K562 (cell line): ENCODE results near the gene FUT4. TPM values are rescaled to one million over a fixed set of nuclear protein-coding genes. Genes with fewer than 3 reads are reported as not detected.

Experiments used
- ATAC-seq: fragments of 200-7000 bp; cut with Tn5 transposase; 3 replicates; pipeline ENCODE4 v1.9.1; 2020; ENCODE audit warnings: moderate library complexity
- BruUV-seq: library from RNA; stranded (reverse); fragments of 400-500 nt; replicated peaks from 2 replicates; lab custom pipeline; 2021; lab: Mats Ljungman, UMichigan
- CTCF ChIA-PET: fragments of 300-600 bp; formaldehyde crosslinking; extraction: SDS; loops from one replicate; lab custom pipeline; 2021; ENCODE audit warnings: low intra/inter-chr PET ratio; lab: Yijun Ruan, JAX
- POLR2A ChIA-PET: fragments of 300-600, 350-650 bp; sonication (Branson Sonifier 250); formaldehyde crosslinking; extraction: SDS; loops from one replicate; lab custom pipeline; 2021; ENCODE audit warnings: antibody characterized with exemption, inconsistent platforms; lab: Yijun Ruan, JAX
- DNase-seq, 4 experiments: peaks; one replicate each; pipeline versions ENCODE4 v3.0.0 to v3.0.0-alpha.2; 2011 to 2018; ENCODE audit warnings: low spot score in 3 of 4, mixed read lengths in 3 of 4; ENCODE audit errors: extremely low read depth in 1 of 4
- FAIRE-seq: peaks from 2 replicates; lab custom pipeline; 2011; peaks lifted over from hg19 to GRCh38; lab: Jason Lieb, UNC
- H2AFZ ChIP-seq: 2 replicates; pipeline ENCODE4 v1.6.0; 2011; ENCODE audit warnings: low read depth, low read length, control low read depth, inconsistent platforms
- H3K27ac ChIP-seq: fragments of 200-600 bp; 3 replicates; pipeline ENCODE4 v1.8.0; 2011; ENCODE audit warnings: low read depth, mild to moderate bottlenecking, control low read depth, inconsistent platforms, low read length, moderate library complexity, mixed read lengths; ENCODE audit errors: extremely low read depth
- H3K27me3 ChIP-seq, 2 experiments: fragments of 300-600 bp in 1 of 2; 2 replicates in 1 of 2; 3 replicates in 1 of 2; pipeline versions ENCODE4 v1.6.0 to v1.8.0; 2011; ENCODE audit warnings: inconsistent platforms in 2 of 2, low read length in 2 of 2, mild to moderate bottlenecking in 1 of 2, mixed read lengths in 1 of 2, moderate library complexity in 1 of 2; ENCODE audit not compliant: control insufficient read depth in 2 of 2, insufficient read depth in 2 of 2
- H3K36me3 ChIP-seq: fragments of 300-600 bp; 3 replicates; pipeline ENCODE4 v1.8.0; 2011; ENCODE audit warnings: mild to moderate bottlenecking, low read length, inconsistent platforms; ENCODE audit not compliant: control insufficient read depth, insufficient read depth
- H3K4me1 ChIP-seq, 2 experiments: fragments of 200-600 bp in 1 of 2; replicated peaks in 1 of 2; 2 replicates in 1 of 2; 3 replicates in 1 of 2; pipeline versions ENCODE4 v1.5.1 to v1.8.0; 2011; ENCODE audit warnings: inconsistent platforms in 2 of 2, low read length in 2 of 2, mild to moderate bottlenecking in 1 of 2, mixed read lengths in 1 of 2, moderate library complexity in 1 of 2; ENCODE audit not compliant: control insufficient read depth in 2 of 2, insufficient read depth in 2 of 2
- H3K4me2 ChIP-seq: 2 replicates; pipeline ENCODE4 v1.6.1; 2011; ENCODE audit warnings: low read length, control low read depth, inconsistent platforms, mixed read lengths; ENCODE audit not compliant: insufficient read depth
- H3K4me3 ChIP-seq: fragments of 200-600 bp; sonication (generic), shearing (Covaris generic); 2 replicates; pipeline ENCODE4 v1.5.1; 2016; ENCODE audit warnings: control low read depth, inconsistent platforms
- H3K79me2 ChIP-seq: fragments of 200-600 bp; 3 replicates; pipeline ENCODE4 v1.8.0; 2011; ENCODE audit warnings: low read length, inconsistent platforms; ENCODE audit not compliant: control insufficient read depth, insufficient read depth
- H3K9ac ChIP-seq, 2 experiments: 2 replicates each; pipeline versions ENCODE4 v1.6.0 to v1.6.1; 2011; ENCODE audit warnings: low read depth in 2 of 2, low read length in 2 of 2, control low read depth in 1 of 2, inconsistent platforms in 1 of 2, mild to moderate bottlenecking in 1 of 2, mixed read lengths in 1 of 2; ENCODE audit not compliant: insufficient read depth in 1 of 2
- H3K9me1 ChIP-seq: one replicate; pipeline ENCODE4 v1.6.0; 2011; ENCODE audit warnings: inconsistent platforms, mild to moderate bottlenecking, low read length, moderate library complexity; ENCODE audit not compliant: control insufficient read depth, insufficient read depth
- H3K9me3 ChIP-seq: replicated peaks from 2 replicates; pipeline ENCODE4 v1.5.1; 2011; ENCODE audit warnings: low read depth, low read length, inconsistent platforms; ENCODE audit not compliant: control insufficient read depth, insufficient read depth
- H4K20me1 ChIP-seq: replicated peaks from 2 replicates; pipeline ENCODE4 v1.6.1; 2011; ENCODE audit warnings: low read length, inconsistent platforms, mixed read lengths; ENCODE audit not compliant: control insufficient read depth, insufficient read depth
- BHLHE40 ChIP-seq: IDR thresholded peaks from 2 replicates; pipeline ENCODE4 v1.6.1; 2011; ENCODE audit warnings: low read length, improper control_type of control experiment
- NFE2 ChIP-seq: IDR thresholded peaks from 2 replicates; pipeline ENCODE4 v1.6.1; 2014; ENCODE audit warnings: antibody characterized with exemption, low read depth
- PHB ChIP-seq: fragments of 250-450 bp; sonication (Bioruptor Pico); IDR thresholded peaks from 2 replicates; pipeline ENCODE4 v1.5.0; 2021
- ZNF561 ChIP-seq: fragments of 450-650 bp; formaldehyde crosslinking; conservative IDR thresholded peaks from 2 replicates; pipeline ENCODE4 v1.4.0; 2020; ENCODE audit warnings: mild to moderate bottlenecking, moderate library complexity
- WGBS: fragments of 100-300 bp; shearing (Covaris generic); methylation state at CpG from one replicate; pipeline ENCODE4 v1.1.6; 2016; ENCODE audit warnings: low coverage, mixed read lengths; ENCODE audit not compliant: insufficient coverage; ENCODE audit errors: missing lambda C conversion rate; 5-methylcytosine and 5-hydroxymethylcytosine counted together
- in situ Hi-C: fragments of 300-500 bp; cut with MboI; formaldehyde crosslinking; loops from 4 replicates; pipeline ENCODE4 v1.15.0; 2018; ENCODE audit warnings: inconsistent platforms, mixed read lengths
- intact Hi-C: fragments of 100-400 bp; cut with micrococcal nuclease; formaldehyde crosslinking; loops from 2 replicates; pipeline ENCODE4 v1.14.2; 2022
- polyA plus RNA-seq, 8 experiments: library from polyadenylated mRNA; depleted of rRNA in 4 of 8; stranded (reverse) in 5 of 8; unstranded in 3 of 8; fragments of >200 nt; fragmentation: Nextera tagmentation in 2 of 8; fragmentation: Illumina TruSeq in 1 of 8; extraction: Ambion mirVana in 2 of 8; extraction: Trizol in 1 of 8; gene quantifications; 2 replicates each; pipeline versions ENCODE4 v1.2.1 to v1.2.3, GENCODE V29; 2011 to 2014; ENCODE audit warnings: inconsistent platforms in 1 of 8, missing spikeins in 1 of 8
- total RNA-seq, 7 experiments: library from RNA; depleted of rRNA in 6 of 7; stranded (reverse); fragments of >200 nt in 6 of 7; fragmentation: Illumina TruSeq in 2 of 7; extraction: Trizol in 2 of 7; gene quantifications; 2 replicates each; pipeline versions ENCODE4 v1.2.1 to v1.2.3, GENCODE V29; 2011 to 2021; ENCODE audit warnings: low replicate concordance in 1 of 7
- TF ChIP-seq, protein P1 (sequence below): fragments of 450-650 bp; IDR thresholded peaks from 2 replicates; pipeline ENCODE4 v1.6.1; 2017; ENCODE audit warnings: antibody characterized with exemption, mild to moderate bottlenecking

Gene FUT4
- total and polyA plus RNA-seq, 9 of the 15 experiments (the other 6 are each of a cell fraction or from before 2014, with no cell fraction given) = 1.1 to 8.9 (median 5.5) TPM

DNA sequence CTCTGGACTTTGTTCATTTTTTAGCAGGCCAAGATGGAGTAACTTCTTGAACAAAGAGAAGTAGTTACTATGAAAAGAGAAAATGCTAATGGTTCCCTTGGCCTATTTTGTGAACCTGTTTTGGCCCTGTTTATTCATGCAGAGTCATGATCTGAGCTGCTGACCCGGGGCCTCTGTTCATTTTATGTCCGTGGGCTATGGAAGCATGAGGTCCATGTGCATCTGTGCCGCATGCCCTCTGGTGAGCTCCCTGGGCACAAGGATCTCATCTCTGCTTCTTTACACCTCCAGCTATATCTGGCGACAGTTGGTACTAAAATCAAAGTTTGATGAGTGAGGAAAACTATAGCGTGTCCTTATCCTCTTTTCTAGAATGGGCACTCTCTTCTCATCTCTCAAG lies 24.5 kb downstream of the FUT4 start:
- Histone ChIP-seq H3K9ac (peak overlapping the region; percentile 55 to 76; a peak in 3 of 4 replicates), H3K4me3 (peak overlapping the region; percentile 39; the same call in 1 of the 2 replicates), H3K27ac (peak overlapping the region; percentile 85; the same call in 2 of the 3 replicates), H2AFZ (peak overlapping the region; percentile 95), H3K9me3 (no peaks in the 10 kb centered on the region), H3K36me3 (no peaks in the 10 kb centered on the region; the same call in 2 of the 3 replicates), H4K20me1 (no peaks in the 10 kb centered on the region), H3K9me1 (no peaks in the 10 kb centered on the region), H3K4me2 (peak overlapping the region; percentile 87), H3K79me2 (peaks cover 13% of the 10 kb centered on the region; the same call in 2 of the 3 replicates), H3K4me1 (peaks cover 5 to 21% of the 10 kb centered on the region in 2 experiments), H3K27me3 (no peaks in the 10 kb centered on the region)
- ChIA-PET POLR2A (interaction anchor here (0.6 kb wide), 2 partner anchors 29 to 446 kb away, joined by 3 read pairs; no protein-coding TSS in a partner anchor), CTCF (no interaction called here)
- in situ Hi-C loops (no loop called here), intact Hi-C loops (no loop called here)
- BruUV-seq = no TSS peak
- TF ChIP-seq PHB (CRISPR knock-in tag) = no peak
- no peak for TF ChIP-seq ZNF561
- TF ChIP-seq, protein P1, sequence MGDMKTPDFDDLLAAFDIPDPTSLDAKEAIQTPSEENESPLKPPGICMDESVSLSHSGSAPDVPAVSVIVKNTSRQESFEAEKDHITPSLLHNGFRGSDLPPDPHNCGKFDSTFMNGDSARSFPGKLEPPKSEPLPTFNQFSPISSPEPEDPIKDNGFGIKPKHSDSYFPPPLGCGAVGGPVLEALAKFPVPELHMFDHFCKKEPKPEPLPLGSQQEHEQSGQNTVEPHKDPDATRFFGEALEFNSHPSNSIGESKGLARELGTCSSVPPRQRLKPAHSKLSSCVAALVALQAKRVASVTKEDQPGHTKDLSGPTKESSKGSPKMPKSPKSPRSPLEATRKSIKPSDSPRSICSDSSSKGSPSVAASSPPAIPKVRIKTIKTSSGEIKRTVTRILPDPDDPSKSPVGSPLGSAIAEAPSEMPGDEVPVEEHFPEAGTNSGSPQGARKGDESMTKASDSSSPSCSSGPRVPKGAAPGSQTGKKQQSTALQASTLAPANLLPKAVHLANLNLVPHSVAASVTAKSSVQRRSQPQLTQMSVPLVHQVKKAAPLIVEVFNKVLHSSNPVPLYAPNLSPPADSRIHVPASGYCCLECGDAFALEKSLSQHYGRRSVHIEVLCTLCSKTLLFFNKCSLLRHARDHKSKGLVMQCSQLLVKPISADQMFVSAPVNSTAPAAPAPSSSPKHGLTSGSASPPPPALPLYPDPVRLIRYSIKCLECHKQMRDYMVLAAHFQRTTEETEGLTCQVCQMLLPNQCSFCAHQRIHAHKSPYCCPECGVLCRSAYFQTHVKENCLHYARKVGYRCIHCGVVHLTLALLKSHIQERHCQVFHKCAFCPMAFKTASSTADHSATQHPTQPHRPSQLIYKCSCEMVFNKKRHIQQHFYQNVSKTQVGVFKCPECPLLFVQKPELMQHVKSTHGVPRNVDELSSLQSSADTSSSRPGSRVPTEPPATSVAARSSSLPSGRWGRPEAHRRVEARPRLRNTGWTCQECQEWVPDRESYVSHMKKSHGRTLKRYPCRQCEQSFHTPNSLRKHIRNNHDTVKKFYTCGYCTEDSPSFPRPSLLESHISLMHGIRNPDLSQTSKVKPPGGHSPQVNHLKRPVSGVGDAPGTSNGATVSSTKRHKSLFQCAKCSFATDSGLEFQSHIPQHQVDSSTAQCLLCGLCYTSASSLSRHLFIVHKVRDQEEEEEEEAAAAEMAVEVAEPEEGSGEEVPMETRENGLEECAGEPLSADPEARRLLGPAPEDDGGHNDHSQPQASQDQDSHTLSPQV = 0 out of 2 replicates have a peak, but pooled peaks have one; percentile 22
- TF ChIP-seq NFE2 = peak; percentile 32; the same call in 1 of the 2 replicates
- TF ChIP-seq BHLHE40 = no peak
- peak; percentile 19 for FAIRE-seq
- WGBS = 28% methylated on average over 5 of the region's 5 CpGs
- peak; percentile 36 for ATAC-seq
- DNase-seq = no peak
